Neural progenitor cell (in vitro differentiated cells): ENCODE data around the gene COL24A1.

Experiments used
- EZH2 ChIP-seq: fragments of 200-600 bp; sonication (generic); IDR thresholded peaks from 2 replicates; pipeline ENCODE4 v1.6.1; 2017; ENCODE audit warnings: antibody characterized with exemption, mild to moderate bottlenecking, moderate library complexity
- TF ChIP-seq, protein P1 (sequence below): fragments of 200-600 bp; sonication (generic); IDR thresholded peaks from 2 replicates; pipeline ENCODE4 v1.5.1; 2017; ENCODE audit warnings: antibody characterized with exemption, mild to moderate bottlenecking

DNA sequence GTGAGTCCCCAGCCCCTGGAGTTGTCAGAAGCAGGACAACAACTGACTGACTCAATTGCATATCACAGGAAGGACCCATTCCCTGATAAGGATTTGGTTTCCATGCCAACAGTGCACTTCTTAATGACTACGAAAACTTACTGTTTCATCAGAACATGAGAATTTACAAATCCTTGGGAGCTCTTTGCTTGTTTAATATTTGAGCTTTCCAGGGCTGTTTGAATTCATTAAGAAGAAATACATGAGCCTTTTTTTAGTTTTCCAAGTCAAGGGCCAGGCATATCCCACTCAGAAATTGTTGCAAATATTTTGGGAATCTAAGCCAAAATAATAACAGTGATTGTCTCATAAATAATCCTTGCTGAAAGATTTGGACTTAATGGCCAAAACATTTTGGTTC lies 27.2 kb upstream of the COL24A1 start:
- TF ChIP-seq, protein P1, sequence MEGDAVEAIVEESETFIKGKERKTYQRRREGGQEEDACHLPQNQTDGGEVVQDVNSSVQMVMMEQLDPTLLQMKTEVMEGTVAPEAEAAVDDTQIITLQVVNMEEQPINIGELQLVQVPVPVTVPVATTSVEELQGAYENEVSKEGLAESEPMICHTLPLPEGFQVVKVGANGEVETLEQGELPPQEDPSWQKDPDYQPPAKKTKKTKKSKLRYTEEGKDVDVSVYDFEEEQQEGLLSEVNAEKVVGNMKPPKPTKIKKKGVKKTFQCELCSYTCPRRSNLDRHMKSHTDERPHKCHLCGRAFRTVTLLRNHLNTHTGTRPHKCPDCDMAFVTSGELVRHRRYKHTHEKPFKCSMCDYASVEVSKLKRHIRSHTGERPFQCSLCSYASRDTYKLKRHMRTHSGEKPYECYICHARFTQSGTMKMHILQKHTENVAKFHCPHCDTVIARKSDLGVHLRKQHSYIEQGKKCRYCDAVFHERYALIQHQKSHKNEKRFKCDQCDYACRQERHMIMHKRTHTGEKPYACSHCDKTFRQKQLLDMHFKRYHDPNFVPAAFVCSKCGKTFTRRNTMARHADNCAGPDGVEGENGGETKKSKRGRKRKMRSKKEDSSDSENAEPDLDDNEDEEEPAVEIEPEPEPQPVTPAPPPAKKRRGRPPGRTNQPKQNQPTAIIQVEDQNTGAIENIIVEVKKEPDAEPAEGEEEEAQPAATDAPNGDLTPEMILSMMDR, result no peak
- no peak for TF ChIP-seq EZH2
